Heart right ventricle (tissue), 16 donors: Measurements from ENCODE around the gene MALAT1. TPM values are rescaled to one million over a fixed set of nuclear protein-coding genes. Genes with fewer than 3 reads are reported as not detected.

Source experiments
- ATAC-seq, 8 donors: fragments of 200-7000 bp; cut with Tn5 transposase; one replicate each; pipeline ENCODE4 v1.9.1; 2020; ENCODE audit warnings: mild to moderate bottlenecking in 8 of 8, moderate library complexity in 8 of 8, moderate number of reproducible peaks in 1 of 8
- DNase-seq, 2 donors: peaks; one replicate each; pipeline ENCODE4 v3.0.0-alpha.2; 2020
- H3K27ac ChIP-seq, 10 donors: fragments of 200-600 bp; sonication (generic) in 2 of 10; one replicate each; pipeline versions ENCODE4 v1.5.0 to v1.8.0; 2020 to 2022; ENCODE audit warnings: mild to moderate bottlenecking in 3 of 10
- H3K27me3 ChIP-seq, 7 donors: fragments of 200-600 bp; one replicate each; pipeline ENCODE4 v1.8.0; 2021 to 2022; ENCODE audit warnings: mild to moderate bottlenecking in 2 of 7
- H3K36me3 ChIP-seq, 9 donors: fragments of 200-600 bp; sonication (generic) in 1 of 9; one replicate each; pipeline versions ENCODE4 v1.5.0 to v1.8.0; 2020 to 2022; ENCODE audit warnings: mild to moderate bottlenecking in 2 of 9
- H3K4me1 ChIP-seq, 9 donors: fragments of 200-600 bp; sonication (generic) in 1 of 9; one replicate each; pipeline versions ENCODE4 v1.5.0 to v1.8.0; 2020 to 2022; ENCODE audit warnings: mild to moderate bottlenecking in 4 of 9
- H3K4me3 ChIP-seq, 10 donors: fragments of 200-600 bp; sonication (generic) in 2 of 10; one replicate each; pipeline versions ENCODE4 v1.5.0 to v1.8.0; 2020 to 2022; ENCODE audit warnings: mild to moderate bottlenecking in 7 of 10, moderate library complexity in 2 of 10
- H3K9me3 ChIP-seq, 11 donors: fragments of 200-600 bp in 10 of 11; sonication (generic) in 2 of 11; one replicate each; pipeline versions ENCODE4 v1.5.0 to v1.8.0; 2013 to 2022; ENCODE audit warnings: mild to moderate bottlenecking in 2 of 11, control low read depth in 1 of 11, moderate library complexity in 1 of 11
- WGBS, 2 donors: extraction: QIAGEN DNeasy Blood & Tissue Kit; methylation state at CpG; one replicate each; pipeline ENCODE4 v1.1.7; 2013; ENCODE audit warnings: inconsistent platforms in 1 of 2; 5-methylcytosine and 5-hydroxymethylcytosine counted together
- intact Hi-C, 10 donors: fragments of 100-400 bp; cut with DNase I; formaldehyde crosslinking; loops; one replicate each; pipeline versions ENCODE4 v1.11.1 to v1.14.2; 2022
- polyA plus RNA-seq, 2 donors: library from polyadenylated mRNA; stranded (reverse); fragments of 200-250 nt; gene quantifications; one replicate each; pipeline ENCODE4 v1.2.3, GENCODE V29; 2013
- total RNA-seq, 10 donors: library from RNA; stranded (reverse); fragmentation: NEBNext Ultra II Directional in 3 of 10; extraction: Animal tissue kit (Norgen Biotek cat#: 25700) in 3 of 10; gene quantifications; one replicate each; pipeline versions ENCODE4 v1.2.1 to v1.2.4, GENCODE V29; 2021 to 2023
- TF ChIP-seq, protein P1 (sequence below), 9 donors: fragments of 200-600 bp; sonication (generic) in 2 of 9; IDR thresholded peaks; one replicate each; pipeline versions ENCODE4 v1.5.0 to v1.8.0; 2021 to 2022; ENCODE audit warnings: antibody characterized with exemption in 9 of 9, mild to moderate bottlenecking in 5 of 9, moderate library complexity in 1 of 9
- donor health status: Arrhythmogenic right ventricular cardiomyopathy.
- donor health status: ischemic (EF 13 %, LVEDD 7.1; RV severe dilation, severe dysfunction).
- donor health status: healthy with polysubstance abuse.
- donor health status: DM: no; HTN: yes; CAD: no.
- donor health status: DM: no; HTN: no; CAD: no.
- donor health status: ischemic (EF 25% LVEDD 6.9; RV normal size, moderate dysfunction).
- donor health status: ischemic (EF 25% LVEDD 5.7; RV mildly dilated, moderate dysfunction).
- donor health status: healthy.
- donor health status: DM: yes; HTN: yes; CAD: no.
- donor health status: Ischemic cardiomyopathy.
- donor health status: ischemic (EF 35%, LVEDD 5.7; RV mildly dilated, moderate dysfunction).
- donor health status: nonischemic (EF 11% LVEDD 7.7; RV severe dilation, severe dysfunction).
- donor health status: DM: yes; HTN: yes; CAD: no.
- donor health status: PGD.
- donor health status: ischemic (EF 29% LVEDD 5.4; RV normal size, mild dysfunction).
- donor health status: nonischemic (EF 23%, LVEDD 6.1; RV moderate dilation, normal function).

The MALAT1 gene
- total and polyA plus RNA-seq, 12 donors = 205 to 8,462 (median 5,956) TPM

DNA sequence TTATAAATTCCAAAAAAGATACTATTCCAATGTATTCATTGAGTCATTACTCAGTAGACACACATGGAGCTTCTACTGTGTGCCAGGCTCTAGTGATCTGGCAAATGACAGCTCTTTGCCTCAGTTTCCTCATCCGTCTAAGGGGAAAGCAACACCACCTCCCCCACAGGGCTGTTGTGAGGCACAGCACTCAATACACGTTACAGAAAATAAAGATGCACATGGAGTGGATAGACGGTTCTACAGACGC, 6.5 kb upstream of the MALAT1 start:
- intact Hi-C loops = loop anchor here in 1 of 10 donors (2.0 kb wide), 1 partner anchor 14 kb away; no protein-coding TSS in a partner anchor

GRCh38 chr11:65492637-65493366, 6.0 kb upstream of the MALAT1 start:
- TF ChIP-seq, protein P1, sequence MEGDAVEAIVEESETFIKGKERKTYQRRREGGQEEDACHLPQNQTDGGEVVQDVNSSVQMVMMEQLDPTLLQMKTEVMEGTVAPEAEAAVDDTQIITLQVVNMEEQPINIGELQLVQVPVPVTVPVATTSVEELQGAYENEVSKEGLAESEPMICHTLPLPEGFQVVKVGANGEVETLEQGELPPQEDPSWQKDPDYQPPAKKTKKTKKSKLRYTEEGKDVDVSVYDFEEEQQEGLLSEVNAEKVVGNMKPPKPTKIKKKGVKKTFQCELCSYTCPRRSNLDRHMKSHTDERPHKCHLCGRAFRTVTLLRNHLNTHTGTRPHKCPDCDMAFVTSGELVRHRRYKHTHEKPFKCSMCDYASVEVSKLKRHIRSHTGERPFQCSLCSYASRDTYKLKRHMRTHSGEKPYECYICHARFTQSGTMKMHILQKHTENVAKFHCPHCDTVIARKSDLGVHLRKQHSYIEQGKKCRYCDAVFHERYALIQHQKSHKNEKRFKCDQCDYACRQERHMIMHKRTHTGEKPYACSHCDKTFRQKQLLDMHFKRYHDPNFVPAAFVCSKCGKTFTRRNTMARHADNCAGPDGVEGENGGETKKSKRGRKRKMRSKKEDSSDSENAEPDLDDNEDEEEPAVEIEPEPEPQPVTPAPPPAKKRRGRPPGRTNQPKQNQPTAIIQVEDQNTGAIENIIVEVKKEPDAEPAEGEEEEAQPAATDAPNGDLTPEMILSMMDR (IDR thresholded peaks at IDR 0.05) = no peak
- 16 to 25% methylated on average over 6 of the region's 6 CpGs for WGBS, 2 donors
- Histone ChIP-seq H3K27ac (peak overlapping the region; percentile 88 to 100 (median 99)), H3K4me1 (peaks cover 79 to 94% (median 93%) of the 10 kb centered on the region in 9 donors), H3K27me3 (no peaks in the 10 kb centered on the region), H3K9me3 (no peaks in the 10 kb centered on the region), H3K36me3 (no peaks in the 10 kb centered on the region), H3K4me3 (peak overlapping the region in 6 of 10 donors; percentile 2 to 27 (median 9))
- ATAC-seq (peak in 6 of 8 donors; percentile 19 to 38 (median 30)), DNase-seq (peak; percentile 75 to 92)
- intact Hi-C loops = loop anchor here in 1 of 10 donors (2.0 kb wide), 1 partner anchor 14 kb away; no protein-coding TSS in a partner anchor

More for the DNA sequence above, 6.5 kb upstream of the MALAT1 start:
- DNase-seq (no peak), ATAC-seq (no peak)
- 26 to 34% methylated on average over 4 of the region's 4 CpGs for WGBS, 2 donors
- no peaks in the 10 kb centered on the region for H3K36me3 ChIP-seq
- peak overlapping the region; percentile 88 to 100 (median 99) for H3K27ac ChIP-seq
- H3K9me3 ChIP-seq = no peaks in the 10 kb centered on the region
- H3K4me1 ChIP-seq = peaks cover 79 to 96% (median 94%) of the 10 kb centered on the region in 9 donors
- H3K27me3 ChIP-seq = no peaks in the 10 kb centered on the region
- H3K4me3 ChIP-seq = peak overlapping the region in 5 of 10 donors; percentile 4 to 27 (median 10)
- TF ChIP-seq, protein P1 (IDR thresholded peaks at IDR 0.05) = no peak

DNA sequence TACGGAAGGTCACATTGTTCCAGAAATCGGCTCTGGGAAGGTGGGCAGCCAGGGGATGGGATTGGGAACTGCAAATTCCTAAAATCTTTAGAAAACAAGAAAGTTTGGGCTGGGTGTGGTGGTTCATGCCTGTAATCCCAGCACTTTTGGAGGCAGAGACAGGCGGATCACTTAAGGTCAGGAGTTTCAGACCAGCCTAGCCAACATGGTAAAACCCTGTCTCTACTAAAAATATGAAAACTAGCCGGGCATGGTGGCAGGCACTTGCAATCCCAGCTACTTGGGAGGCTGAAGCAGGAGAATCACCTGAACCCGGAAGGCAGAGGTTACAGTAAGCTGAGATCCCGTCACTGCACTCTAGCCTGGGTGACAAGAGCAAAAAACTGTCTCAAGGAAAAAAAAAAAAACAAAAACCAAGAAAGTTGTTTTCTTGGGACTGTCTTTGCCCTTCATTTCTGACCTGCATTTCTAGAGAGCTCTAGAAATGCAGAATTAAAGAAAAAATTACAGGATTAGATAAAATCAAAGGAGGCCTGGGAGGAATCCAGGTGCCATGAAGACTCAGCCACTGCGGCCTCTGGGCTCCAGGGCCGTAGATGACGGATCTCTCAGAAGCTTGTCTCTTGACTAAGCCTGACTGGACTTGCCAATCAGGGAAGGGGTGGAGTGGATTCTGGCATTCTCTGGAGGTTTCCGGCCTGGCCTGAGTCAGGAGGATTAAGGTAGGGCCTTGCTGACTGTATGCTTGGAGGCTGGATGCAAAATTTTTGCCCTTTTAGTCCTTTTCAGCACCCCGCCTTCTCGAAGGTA, 5.3 kb upstream of the MALAT1 start:
- H3K36me3 ChIP-seq = no peaks in the 10 kb centered on the region
- H3K9me3 ChIP-seq = no peaks in the 10 kb centered on the region
- H3K4me3 ChIP-seq = peak overlapping the region in 6 of 10 donors; percentile 2 to 27 (median 9)
- 32 to 34% methylated on average over 12 of the region's 12 CpGs for WGBS, 2 donors
- peaks cover 72 to 94% (median 86%) of the 10 kb centered on the region in 9 donors for H3K4me1 ChIP-seq
- no peaks in the 10 kb centered on the region for H3K27me3 ChIP-seq
- TF ChIP-seq, protein P1 (IDR thresholded peaks at IDR 0.05) = no peak
- intact Hi-C loops = loop anchor here in 4 of 10 donors (2.0 kb wide), 3 partner anchors 15 to 19 kb away; no protein-coding TSS in a partner anchor
- H3K27ac ChIP-seq = peak overlapping the region; percentile 88 to 100 (median 99)
- DNase-seq (peak; percentile 54 to 86), ATAC-seq (peak in 6 of 8 donors; percentile 10 to 31 (median 18))
